ENCODE results near the gene DCP1B. TPM values are rescaled to one million over a fixed set of nuclear protein-coding genes. Genes with fewer than 3 reads are reported as not detected.

DCP1B gene
- total RNA-seq, 1 donor from 2014 or later = 31.5 TPM

- Mint-ChIP-seq H3K27ac (no peak overlapping the region), H3K9me3 (ENCODE audit: low read depth) (no peaks in the 10 kb centered on the region), H3K4me1 (ENCODE audit: low read depth) (no peaks in the 10 kb centered on the region), H3K36me3 (ENCODE audit: insufficient read depth) (peaks cover 2% of the 10 kb centered on the region), H3K27me3 (peaks cover 4% of the 10 kb centered on the region), H3K4me3 (ENCODE audit: low read depth) (no peak overlapping the region)
- DNase-seq (ENCODE audit: low spot score, unreplicated experiment) = peak; percentile 9
- TF ChIP-seq CTCF (IDR thresholded peaks at IDR 0.05; ENCODE audit: unreplicated experiment) = no peak
Measured at GRCh38 chr12:1934831-1935230, 69.4 kb downstream of the DCP1B start.

- Mint-ChIP-seq H3K27me3 (peaks cover 4% of the 10 kb centered on the region), H3K36me3 (ENCODE audit: insufficient read depth) (peaks cover 2% of the 10 kb centered on the region), H3K9me3 (ENCODE audit: low read depth) (no peaks in the 10 kb centered on the region), H3K4me1 (ENCODE audit: low read depth) (no peaks in the 10 kb centered on the region), H3K27ac (no peak overlapping the region), H3K4me3 (ENCODE audit: low read depth) (no peak overlapping the region)
- DNase-seq (ENCODE audit: low spot score, unreplicated experiment) = no peak
- no peak for TF ChIP-seq CTCF (IDR thresholded peaks at IDR 0.05; ENCODE audit: unreplicated experiment)
Measured at GRCh38 chr12:1934068-1934467, 70.2 kb downstream of the DCP1B start.

- H3K36me3 Mint-ChIP-seq (ENCODE audit: insufficient read depth) = no peaks in the 10 kb centered on the region
- no peak overlapping the region for H3K4me3 Mint-ChIP-seq (ENCODE audit: low read depth)
- no peaks in the 10 kb centered on the region for H3K9me3 Mint-ChIP-seq (ENCODE audit: low read depth)
- peaks cover 4% of the 10 kb centered on the region for H3K27me3 Mint-ChIP-seq
- no peak for DNase-seq (ENCODE audit: low spot score, unreplicated experiment)
- H3K4me1 Mint-ChIP-seq (ENCODE audit: low read depth) = no peaks in the 10 kb centered on the region
- no peak overlapping the region for H3K27ac Mint-ChIP-seq
- no peak for TF ChIP-seq CTCF (IDR thresholded peaks at IDR 0.05; ENCODE audit: unreplicated experiment)
Measured at GRCh38 chr12:1933342-1934051, 70.8 kb downstream of the DCP1B start.

- no peak overlapping the region for H3K27ac Mint-ChIP-seq
- no peak for DNase-seq (ENCODE audit: low spot score, unreplicated experiment)
- no peak for TF ChIP-seq CTCF (IDR thresholded peaks at IDR 0.05; ENCODE audit: unreplicated experiment)
- no peaks in the 10 kb centered on the region for H3K9me3 Mint-ChIP-seq (ENCODE audit: low read depth)
- H3K4me1 Mint-ChIP-seq (ENCODE audit: low read depth) = no peaks in the 10 kb centered on the region
- no peak overlapping the region for H3K4me3 Mint-ChIP-seq (ENCODE audit: low read depth)
- H3K27me3 Mint-ChIP-seq = peaks cover 4% of the 10 kb centered on the region
- H3K36me3 Mint-ChIP-seq (ENCODE audit: insufficient read depth) = no peaks in the 10 kb centered on the region
Measured at GRCh38 chr12:1932264-1932777, 71.9 kb downstream of the DCP1B start.

GRCh38 chr12:1931642-1932041 is 72.6 kb downstream of the DCP1B start:
- no peaks in the 10 kb centered on the region for H3K4me1 Mint-ChIP-seq (ENCODE audit: low read depth)

More at GRCh38 chr12:1931642-1932041, 72.6 kb downstream of the DCP1B start:
- TF ChIP-seq CTCF (IDR thresholded peaks at IDR 0.05; ENCODE audit: unreplicated experiment) = no peak
- Mint-ChIP-seq H3K27ac (no peak overlapping the region), H3K4me3 (ENCODE audit: low read depth) (no peak overlapping the region), H3K9me3 (ENCODE audit: low read depth) (no peaks in the 10 kb centered on the region), H3K27me3 (peaks cover 4% of the 10 kb centered on the region), H3K36me3 (ENCODE audit: insufficient read depth) (no peaks in the 10 kb centered on the region)
- no peak for DNase-seq (ENCODE audit: low spot score, unreplicated experiment)

All from progenitor cell of endocrine pancreas (in vitro differentiated cells).